ENCODE data around the gene NOTCH1. TPM values are rescaled to one million over a fixed set of nuclear protein-coding genes. Genes with fewer than 3 reads are reported as not detected.

The NOTCH1 gene
- total RNA-seq, 1 experiment from 2014 or later, result 95.6 TPM

GRCh38 chr9:136558373-136558772 is 12.5 kb upstream of the NOTCH1 start:
- TF ChIP-seq ATF1 (CRISPR knock-in tag; IDR thresholded peaks at IDR 0.05) (no peak), CREM (CRISPR knock-in tag; IDR thresholded peaks at IDR 0.05) (no peak), ZNF671 (CRISPR knock-in tag; IDR thresholded peaks at IDR 0.05) (no peak), ELF4 (CRISPR knock-in tag; IDR thresholded peaks at IDR 0.05; ENCODE audit: low read depth) (no peak), ZNF232 (CRISPR knock-in tag; IDR thresholded peaks at IDR 0.05) (no peak), ESRRA (CRISPR knock-in tag; IDR thresholded peaks at IDR 0.05; ENCODE audit: borderline replicate concordance) (no peak), ZNF396 (CRISPR knock-in tag; IDR thresholded peaks at IDR 0.05; ENCODE audit: borderline replicate concordance) (no peak), RELA (CRISPR knock-in tag; IDR thresholded peaks at IDR 0.05; ENCODE audit: borderline replicate concordance) (no peak), ZNF416 (CRISPR knock-in tag; IDR thresholded peaks at IDR 0.05) (no peak)
- TF ChIP-seq, protein P1, sequence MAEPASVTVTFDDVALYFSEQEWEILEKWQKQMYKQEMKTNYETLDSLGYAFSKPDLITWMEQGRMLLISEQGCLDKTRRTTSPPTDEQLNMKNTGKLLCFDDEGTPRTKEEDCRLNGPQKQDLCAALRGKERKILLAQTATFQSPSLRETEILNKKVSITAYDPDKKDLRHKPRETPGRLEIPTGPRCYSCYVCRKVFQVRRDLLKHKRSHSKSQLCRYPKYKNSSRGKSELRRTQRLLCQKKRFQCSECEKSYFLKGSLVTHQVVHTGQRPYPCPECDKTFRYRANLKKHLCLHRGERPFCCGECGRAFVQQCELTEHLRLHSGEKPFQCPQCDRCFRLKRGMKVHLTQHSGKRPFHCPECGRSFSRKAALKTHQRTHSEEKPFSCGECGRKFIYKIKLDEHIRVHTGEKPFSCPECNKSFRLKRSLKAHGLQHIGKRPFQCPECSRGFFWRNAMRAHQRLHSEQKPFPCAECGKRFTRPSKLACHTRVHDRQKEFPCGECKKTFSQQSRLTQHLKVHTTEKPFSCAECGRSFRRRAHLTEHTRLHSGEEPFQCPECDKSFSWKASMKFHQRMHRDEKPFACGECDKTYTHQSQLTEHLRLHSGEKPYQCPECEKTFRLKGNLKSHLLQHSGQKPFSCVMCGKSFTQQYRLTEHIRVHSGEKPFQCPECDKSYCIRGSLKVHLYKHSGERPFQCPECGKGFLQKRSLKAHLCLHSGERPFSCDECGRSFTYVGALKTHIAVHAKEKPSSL (CRISPR knock-in tag; conservative IDR thresholded peaks at IDR 0.05), result no peak
- TF ChIP-seq, protein P2, sequence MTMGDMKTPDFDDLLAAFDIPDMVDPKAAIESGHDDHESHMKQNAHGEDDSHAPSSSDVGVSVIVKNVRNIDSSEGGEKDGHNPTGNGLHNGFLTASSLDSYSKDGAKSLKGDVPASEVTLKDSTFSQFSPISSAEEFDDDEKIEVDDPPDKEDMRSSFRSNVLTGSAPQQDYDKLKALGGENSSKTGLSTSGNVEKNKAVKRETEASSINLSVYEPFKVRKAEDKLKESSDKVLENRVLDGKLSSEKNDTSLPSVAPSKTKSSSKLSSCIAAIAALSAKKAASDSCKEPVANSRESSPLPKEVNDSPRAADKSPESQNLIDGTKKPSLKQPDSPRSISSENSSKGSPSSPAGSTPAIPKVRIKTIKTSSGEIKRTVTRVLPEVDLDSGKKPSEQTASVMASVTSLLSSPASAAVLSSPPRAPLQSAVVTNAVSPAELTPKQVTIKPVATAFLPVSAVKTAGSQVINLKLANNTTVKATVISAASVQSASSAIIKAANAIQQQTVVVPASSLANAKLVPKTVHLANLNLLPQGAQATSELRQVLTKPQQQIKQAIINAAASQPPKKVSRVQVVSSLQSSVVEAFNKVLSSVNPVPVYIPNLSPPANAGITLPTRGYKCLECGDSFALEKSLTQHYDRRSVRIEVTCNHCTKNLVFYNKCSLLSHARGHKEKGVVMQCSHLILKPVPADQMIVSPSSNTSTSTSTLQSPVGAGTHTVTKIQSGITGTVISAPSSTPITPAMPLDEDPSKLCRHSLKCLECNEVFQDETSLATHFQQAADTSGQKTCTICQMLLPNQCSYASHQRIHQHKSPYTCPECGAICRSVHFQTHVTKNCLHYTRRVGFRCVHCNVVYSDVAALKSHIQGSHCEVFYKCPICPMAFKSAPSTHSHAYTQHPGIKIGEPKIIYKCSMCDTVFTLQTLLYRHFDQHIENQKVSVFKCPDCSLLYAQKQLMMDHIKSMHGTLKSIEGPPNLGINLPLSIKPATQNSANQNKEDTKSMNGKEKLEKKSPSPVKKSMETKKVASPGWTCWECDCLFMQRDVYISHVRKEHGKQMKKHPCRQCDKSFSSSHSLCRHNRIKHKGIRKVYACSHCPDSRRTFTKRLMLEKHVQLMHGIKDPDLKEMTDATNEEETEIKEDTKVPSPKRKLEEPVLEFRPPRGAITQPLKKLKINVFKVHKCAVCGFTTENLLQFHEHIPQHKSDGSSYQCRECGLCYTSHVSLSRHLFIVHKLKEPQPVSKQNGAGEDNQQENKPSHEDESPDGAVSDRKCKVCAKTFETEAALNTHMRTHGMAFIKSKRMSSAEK (CRISPR knock-in tag; IDR thresholded peaks at IDR 0.05; ENCODE audit: borderline replicate concordance), result no peak
- TF ChIP-seq, protein P3, sequence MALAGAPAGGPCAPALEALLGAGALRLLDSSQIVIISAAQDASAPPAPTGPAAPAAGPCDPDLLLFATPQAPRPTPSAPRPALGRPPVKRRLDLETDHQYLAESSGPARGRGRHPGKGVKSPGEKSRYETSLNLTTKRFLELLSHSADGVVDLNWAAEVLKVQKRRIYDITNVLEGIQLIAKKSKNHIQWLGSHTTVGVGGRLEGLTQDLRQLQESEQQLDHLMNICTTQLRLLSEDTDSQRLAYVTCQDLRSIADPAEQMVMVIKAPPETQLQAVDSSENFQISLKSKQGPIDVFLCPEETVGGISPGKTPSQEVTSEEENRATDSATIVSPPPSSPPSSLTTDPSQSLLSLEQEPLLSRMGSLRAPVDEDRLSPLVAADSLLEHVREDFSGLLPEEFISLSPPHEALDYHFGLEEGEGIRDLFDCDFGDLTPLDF (CRISPR knock-in tag; IDR thresholded peaks at IDR 0.05), result no peak
- no peak overlapping the region for H3K27ac Mint-ChIP-seq
- DNase-seq (ENCODE audit: low spot score), result no peak
- peaks cover 47% of the 10 kb centered on the region for H3K27me3 Mint-ChIP-seq (ENCODE audit: low read depth)
- H3K4me1 Mint-ChIP-seq, result peaks cover 16% of the 10 kb centered on the region
- POLR2A ChIA-PET, result interaction anchor here (0.7 kb wide), 1 partner anchor 13 kb away, joined by 7 read pairs; no protein-coding TSS in a partner anchor
- CTCF ChIA-PET, result no interaction called here
- peaks cover 26% of the 10 kb centered on the region for H3K36me3 Mint-ChIP-seq
- peaks cover 28% of the 10 kb centered on the region for H3K9me3 Mint-ChIP-seq
- H3K4me3 Mint-ChIP-seq, result no peak overlapping the region
- ATAC-seq, result no peak

GRCh38 chr9:136557036-136557435 is 11.2 kb upstream of the NOTCH1 start:
- Mint-ChIP-seq H3K4me1 (peaks cover 27% of the 10 kb centered on the region), H3K9me3 (peaks cover 28% of the 10 kb centered on the region), H3K36me3 (peaks cover 26% of the 10 kb centered on the region), H3K27ac (no peak overlapping the region), H3K27me3 (ENCODE audit: low read depth) (peaks cover 44% of the 10 kb centered on the region), H3K4me3 (no peak overlapping the region)
- POLR2A ChIA-PET, result interaction anchor here (0.8 to 1.7 kb wide), 2 partner anchors 18 to 60 kb away, joined by 3 to 4 read pairs; no protein-coding TSS in a partner anchor
- ATAC-seq (no peak), DNase-seq (ENCODE audit: low spot score) (no peak)
- CTCF ChIA-PET, result interaction anchor here (0.8 to 1.3 kb wide), 3 partner anchors 15 to 72 kb away, joined by 3 read pairs; no protein-coding TSS in a partner anchor
- TF ChIP-seq ELF4 (CRISPR knock-in tag; IDR thresholded peaks at IDR 0.05; ENCODE audit: low read depth) (no peak), FOXP1 (CRISPR knock-in tag; IDR thresholded peaks at IDR 0.05; ENCODE audit: borderline replicate concordance) (0 out of 2 replicates have a peak, but pooled peaks have one; percentile 17)

GRCh38 chr9:136556166-136556565 is 10.3 kb upstream of the NOTCH1 start:
- Mint-ChIP-seq H3K9me3 (peaks cover 24% of the 10 kb centered on the region), H3K36me3 (peaks cover 24% of the 10 kb centered on the region), H3K4me3 (no peak overlapping the region), H3K27me3 (ENCODE audit: low read depth) (peaks cover 40% of the 10 kb centered on the region), H3K27ac (no peak overlapping the region), H3K4me1 (peaks cover 34% of the 10 kb centered on the region)
- no peak for ATAC-seq
- no peak for DNase-seq (ENCODE audit: low spot score)
- CTCF ChIA-PET, result interaction anchor here (0.5 to 1.6 kb wide), 6 partner anchors 17 to 389 kb away, joined by 3 to 4 read pairs (median 4); partner anchors contain the start of gene C8G
- POLR2A ChIA-PET, result interaction anchor here (0.8 to 1.7 kb wide), 2 partner anchors 17 to 59 kb away, joined by 3 to 4 read pairs; no protein-coding TSS in a partner anchor
- TF ChIP-seq HMGA2 (CRISPR knock-in tag; IDR thresholded peaks at IDR 0.05) (no peak), ZNF423 (CRISPR knock-in tag; IDR thresholded peaks at IDR 0.05) (no peak), ZBTB21 (CRISPR knock-in tag; IDR thresholded peaks at IDR 0.05; ENCODE audit: borderline replicate concordance) (no peak), ZNF232 (CRISPR knock-in tag; IDR thresholded peaks at IDR 0.05) (no peak), TEAD4 (CRISPR knock-in tag; IDR thresholded peaks at IDR 0.05) (no peak), ZNF121 (CRISPR knock-in tag; IDR thresholded peaks at IDR 0.05) (no peak)
- TF ChIP-seq, protein P4, sequence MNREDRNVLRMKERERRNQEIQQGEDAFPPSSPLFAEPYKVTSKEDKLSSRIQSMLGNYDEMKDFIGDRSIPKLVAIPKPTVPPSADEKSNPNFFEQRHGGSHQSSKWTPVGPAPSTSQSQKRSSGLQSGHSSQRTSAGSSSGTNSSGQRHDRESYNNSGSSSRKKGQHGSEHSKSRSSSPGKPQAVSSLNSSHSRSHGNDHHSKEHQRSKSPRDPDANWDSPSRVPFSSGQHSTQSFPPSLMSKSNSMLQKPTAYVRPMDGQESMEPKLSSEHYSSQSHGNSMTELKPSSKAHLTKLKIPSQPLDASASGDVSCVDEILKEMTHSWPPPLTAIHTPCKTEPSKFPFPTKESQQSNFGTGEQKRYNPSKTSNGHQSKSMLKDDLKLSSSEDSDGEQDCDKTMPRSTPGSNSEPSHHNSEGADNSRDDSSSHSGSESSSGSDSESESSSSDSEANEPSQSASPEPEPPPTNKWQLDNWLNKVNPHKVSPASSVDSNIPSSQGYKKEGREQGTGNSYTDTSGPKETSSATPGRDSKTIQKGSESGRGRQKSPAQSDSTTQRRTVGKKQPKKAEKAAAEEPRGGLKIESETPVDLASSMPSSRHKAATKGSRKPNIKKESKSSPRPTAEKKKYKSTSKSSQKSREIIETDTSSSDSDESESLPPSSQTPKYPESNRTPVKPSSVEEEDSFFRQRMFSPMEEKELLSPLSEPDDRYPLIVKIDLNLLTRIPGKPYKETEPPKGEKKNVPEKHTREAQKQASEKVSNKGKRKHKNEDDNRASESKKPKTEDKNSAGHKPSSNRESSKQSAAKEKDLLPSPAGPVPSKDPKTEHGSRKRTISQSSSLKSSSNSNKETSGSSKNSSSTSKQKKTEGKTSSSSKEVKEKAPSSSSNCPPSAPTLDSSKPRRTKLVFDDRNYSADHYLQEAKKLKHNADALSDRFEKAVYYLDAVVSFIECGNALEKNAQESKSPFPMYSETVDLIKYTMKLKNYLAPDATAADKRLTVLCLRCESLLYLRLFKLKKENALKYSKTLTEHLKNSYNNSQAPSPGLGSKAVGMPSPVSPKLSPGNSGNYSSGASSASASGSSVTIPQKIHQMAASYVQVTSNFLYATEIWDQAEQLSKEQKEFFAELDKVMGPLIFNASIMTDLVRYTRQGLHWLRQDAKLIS (CRISPR knock-in tag; IDR thresholded peaks at IDR 0.05; ENCODE audit: borderline replicate concordance), result no peak
- TF ChIP-seq, protein P5, sequence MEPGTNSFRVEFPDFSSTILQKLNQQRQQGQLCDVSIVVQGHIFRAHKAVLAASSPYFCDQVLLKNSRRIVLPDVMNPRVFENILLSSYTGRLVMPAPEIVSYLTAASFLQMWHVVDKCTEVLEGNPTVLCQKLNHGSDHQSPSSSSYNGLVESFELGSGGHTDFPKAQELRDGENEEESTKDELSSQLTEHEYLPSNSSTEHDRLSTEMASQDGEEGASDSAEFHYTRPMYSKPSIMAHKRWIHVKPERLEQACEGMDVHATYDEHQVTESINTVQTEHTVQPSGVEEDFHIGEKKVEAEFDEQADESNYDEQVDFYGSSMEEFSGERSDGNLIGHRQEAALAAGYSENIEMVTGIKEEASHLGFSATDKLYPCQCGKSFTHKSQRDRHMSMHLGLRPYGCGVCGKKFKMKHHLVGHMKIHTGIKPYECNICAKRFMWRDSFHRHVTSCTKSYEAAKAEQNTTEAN (CRISPR knock-in tag; IDR thresholded peaks at IDR 0.05), result no peak

Measured in WTC11 (cell line).